Measurements from ENCODE around the gene SAE1.

Gene SAE1

DNA sequence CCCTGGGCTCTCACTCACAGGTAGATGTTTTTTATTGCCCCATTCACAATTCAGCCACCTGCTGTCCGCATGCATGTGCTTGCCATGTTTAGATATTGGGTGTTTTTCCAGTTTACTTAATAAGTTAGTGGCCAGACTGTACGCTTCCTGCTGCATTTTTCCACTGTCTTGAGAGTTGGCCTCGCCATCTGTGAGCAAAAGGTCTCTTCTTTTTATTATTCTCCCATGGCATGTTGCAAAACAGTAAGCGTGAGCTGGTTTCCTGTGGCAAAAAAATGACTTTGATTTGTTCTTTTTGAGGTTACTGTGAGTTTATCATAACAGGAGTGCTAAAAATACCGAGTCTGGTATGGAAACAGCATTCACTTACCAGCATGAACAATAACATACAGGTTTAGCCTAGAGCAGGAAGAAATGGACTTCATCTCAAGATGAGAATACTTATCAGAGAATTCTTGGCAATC lies 46.0 kb downstream of the SAE1 start:
- TF ChIP-seq, protein P1, sequence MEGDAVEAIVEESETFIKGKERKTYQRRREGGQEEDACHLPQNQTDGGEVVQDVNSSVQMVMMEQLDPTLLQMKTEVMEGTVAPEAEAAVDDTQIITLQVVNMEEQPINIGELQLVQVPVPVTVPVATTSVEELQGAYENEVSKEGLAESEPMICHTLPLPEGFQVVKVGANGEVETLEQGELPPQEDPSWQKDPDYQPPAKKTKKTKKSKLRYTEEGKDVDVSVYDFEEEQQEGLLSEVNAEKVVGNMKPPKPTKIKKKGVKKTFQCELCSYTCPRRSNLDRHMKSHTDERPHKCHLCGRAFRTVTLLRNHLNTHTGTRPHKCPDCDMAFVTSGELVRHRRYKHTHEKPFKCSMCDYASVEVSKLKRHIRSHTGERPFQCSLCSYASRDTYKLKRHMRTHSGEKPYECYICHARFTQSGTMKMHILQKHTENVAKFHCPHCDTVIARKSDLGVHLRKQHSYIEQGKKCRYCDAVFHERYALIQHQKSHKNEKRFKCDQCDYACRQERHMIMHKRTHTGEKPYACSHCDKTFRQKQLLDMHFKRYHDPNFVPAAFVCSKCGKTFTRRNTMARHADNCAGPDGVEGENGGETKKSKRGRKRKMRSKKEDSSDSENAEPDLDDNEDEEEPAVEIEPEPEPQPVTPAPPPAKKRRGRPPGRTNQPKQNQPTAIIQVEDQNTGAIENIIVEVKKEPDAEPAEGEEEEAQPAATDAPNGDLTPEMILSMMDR (IDR thresholded peaks at IDR 0.05; ENCODE audit: insufficient read depth, low read depth, low read length, missing control alignments) = no peak
- DNase-seq (ENCODE audit: low read depth) = peak; percentile 57
- H3K4me3 ChIP-seq (ENCODE audit: low read length) = no peak overlapping the region

DNA sequence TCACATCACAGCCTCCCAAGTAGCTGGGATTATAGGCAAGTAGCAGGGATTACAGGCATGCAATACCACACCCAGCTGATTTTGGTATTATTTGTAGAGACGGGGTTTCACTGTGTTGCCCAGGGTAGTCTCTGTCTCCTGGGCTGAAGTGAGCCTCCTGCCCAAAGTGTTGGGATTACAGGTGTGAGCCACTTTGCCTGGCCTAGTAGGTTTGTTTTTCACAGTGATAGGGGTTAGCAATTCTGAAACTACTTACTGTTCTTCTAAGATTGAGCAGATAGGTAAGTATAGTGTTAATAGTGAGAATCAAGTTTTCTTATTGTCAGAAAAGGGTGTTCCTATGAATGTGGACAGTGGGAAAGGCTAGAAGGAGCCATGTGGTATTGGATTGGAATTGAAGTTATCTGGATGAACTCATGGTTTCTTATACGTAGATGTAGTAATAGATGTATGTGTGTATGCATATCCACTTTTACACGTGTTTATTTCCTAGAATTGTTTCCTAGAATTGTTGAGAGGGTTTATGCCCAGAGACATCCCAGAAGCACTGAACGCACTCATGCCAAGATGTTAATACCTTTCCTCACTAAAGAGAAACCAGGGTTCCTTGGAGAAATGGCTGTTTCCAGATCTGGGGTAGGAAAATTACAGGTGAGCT lies 49.1 kb downstream of the SAE1 start:
- DNase-seq (ENCODE audit: low read depth) = no peak
- H3K4me3 ChIP-seq (ENCODE audit: low read length) = no peak overlapping the region
- TF ChIP-seq, protein P1 (IDR thresholded peaks at IDR 0.05; ENCODE audit: insufficient read depth, low read depth, low read length, missing control alignments) = no peak

DNA sequence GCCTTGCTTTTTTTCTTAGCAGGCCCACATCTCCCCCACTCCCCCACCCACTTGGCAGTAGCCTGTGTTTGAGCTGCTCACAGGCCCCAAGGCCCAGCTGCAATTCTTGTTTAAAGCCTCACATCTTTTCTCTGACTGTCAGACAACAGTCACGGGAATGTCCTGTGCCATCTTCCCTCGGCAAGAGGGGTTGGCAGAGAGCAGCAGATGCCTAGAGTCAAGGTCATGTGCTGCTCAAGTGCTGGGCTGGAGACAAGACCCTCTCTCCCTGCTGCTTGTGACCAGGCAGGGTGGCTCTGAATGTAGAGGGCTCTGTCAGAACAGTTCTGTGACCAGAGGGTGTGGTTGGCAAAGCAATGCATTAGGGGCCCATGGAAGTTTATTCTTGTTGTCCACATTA lies 53.0 kb downstream of the SAE1 start:
- no peak for DNase-seq (ENCODE audit: low read depth)
- TF ChIP-seq, protein P1 (IDR thresholded peaks at IDR 0.05; ENCODE audit: insufficient read depth, low read depth, low read length, missing control alignments) = no peak
- no peak overlapping the region for H3K4me3 ChIP-seq (ENCODE audit: low read length)

DNA sequence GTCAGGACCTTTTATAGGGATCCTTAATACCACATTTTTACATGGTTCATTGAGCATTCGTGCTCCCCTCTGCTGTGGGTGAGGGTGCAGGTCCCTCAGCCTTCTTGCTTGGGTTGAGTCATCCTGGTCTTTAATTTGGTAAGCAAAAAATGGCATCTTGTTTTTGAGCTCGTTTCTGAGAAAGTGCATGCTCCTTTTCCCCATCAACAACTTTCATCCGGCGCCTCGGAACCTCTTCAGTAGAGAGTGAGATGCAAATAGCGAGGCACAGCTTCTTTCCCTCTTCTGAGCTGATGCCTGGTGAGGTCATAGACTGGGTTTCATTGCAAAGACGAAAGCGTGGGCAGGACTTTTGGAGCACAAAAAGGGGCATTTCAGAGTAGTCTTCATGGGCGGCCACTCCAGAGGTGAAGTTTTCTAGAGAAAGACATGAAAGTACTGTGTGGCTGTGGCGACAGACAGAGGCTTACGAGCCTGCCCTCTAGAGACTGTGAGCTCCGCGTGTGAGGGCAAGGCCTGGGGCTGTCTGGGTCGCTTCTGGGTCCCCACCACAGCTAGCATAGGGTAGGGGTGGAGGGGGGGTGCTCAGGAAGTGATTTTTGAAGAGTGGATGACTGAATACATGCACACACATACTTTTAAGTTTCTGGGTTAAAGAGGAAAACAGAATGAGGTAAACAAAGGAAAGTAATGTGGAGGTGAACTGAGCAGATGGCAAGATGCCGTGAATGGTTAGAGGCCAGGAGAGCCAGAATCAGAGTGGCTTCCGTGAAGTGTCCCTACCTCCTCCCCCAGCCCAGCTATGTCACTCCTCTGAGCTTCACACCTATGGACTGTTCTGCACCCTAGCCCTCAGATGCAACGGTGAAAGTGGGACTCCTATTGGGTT lies 56.1 kb downstream of the SAE1 start:
- no peak for DNase-seq (ENCODE audit: low read depth)
- TF ChIP-seq, protein P1 (IDR thresholded peaks at IDR 0.05; ENCODE audit: insufficient read depth, low read depth, low read length, missing control alignments) = no peak
- no peak overlapping the region for H3K4me3 ChIP-seq (ENCODE audit: low read length)

DNA sequence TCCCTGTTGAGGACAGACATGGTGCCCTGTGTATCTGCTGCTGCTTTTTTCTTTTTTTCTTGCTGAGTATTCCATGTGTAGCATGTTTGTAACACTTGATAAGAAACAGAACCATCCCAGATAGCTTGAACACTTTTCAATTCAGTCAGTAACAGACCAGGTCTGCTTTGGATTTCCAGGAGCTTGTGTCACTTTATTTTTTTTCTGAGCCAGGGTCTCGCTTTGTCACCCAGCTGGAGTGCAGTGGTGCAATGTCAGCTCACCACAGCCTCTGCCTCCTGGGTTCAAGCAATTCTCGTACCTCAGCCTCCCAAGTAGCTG lies 56.7 kb downstream of the SAE1 start:
- no peak overlapping the region for H3K4me3 ChIP-seq (ENCODE audit: low read length)
- no peak for DNase-seq (ENCODE audit: low read depth)
- TF ChIP-seq, protein P1 (IDR thresholded peaks at IDR 0.05; ENCODE audit: insufficient read depth, low read depth, low read length, missing control alignments) = no peak

DNA sequence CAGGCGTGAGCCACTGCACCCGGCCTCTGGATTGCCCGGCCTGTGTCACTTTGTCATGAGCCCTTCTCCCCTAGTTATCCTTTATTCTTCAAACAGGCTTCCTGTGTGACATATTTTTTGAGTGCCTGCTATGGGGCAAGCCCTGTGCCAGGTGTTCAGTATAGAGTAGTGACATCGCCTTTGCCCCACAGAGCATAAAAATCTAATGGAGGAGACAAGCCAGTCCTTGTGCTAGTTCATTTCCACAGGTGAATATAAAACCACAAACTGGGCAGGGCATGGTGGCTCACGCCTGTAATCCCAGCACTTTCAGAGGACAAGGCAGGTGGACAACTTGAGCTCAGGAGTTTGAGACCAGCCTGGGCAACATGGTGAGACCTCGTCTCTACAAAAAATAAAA lies 57.2 kb downstream of the SAE1 start:
- TF ChIP-seq, protein P1 (IDR thresholded peaks at IDR 0.05; ENCODE audit: insufficient read depth, low read depth, low read length, missing control alignments) = no peak
- DNase-seq (ENCODE audit: low read depth) = no peak
- no peak overlapping the region for H3K4me3 ChIP-seq (ENCODE audit: low read length)

Data from epithelial cell of esophagus (primary cell).